ENCODE data around the gene COX6A2.

The COX6A2 gene

DNA sequence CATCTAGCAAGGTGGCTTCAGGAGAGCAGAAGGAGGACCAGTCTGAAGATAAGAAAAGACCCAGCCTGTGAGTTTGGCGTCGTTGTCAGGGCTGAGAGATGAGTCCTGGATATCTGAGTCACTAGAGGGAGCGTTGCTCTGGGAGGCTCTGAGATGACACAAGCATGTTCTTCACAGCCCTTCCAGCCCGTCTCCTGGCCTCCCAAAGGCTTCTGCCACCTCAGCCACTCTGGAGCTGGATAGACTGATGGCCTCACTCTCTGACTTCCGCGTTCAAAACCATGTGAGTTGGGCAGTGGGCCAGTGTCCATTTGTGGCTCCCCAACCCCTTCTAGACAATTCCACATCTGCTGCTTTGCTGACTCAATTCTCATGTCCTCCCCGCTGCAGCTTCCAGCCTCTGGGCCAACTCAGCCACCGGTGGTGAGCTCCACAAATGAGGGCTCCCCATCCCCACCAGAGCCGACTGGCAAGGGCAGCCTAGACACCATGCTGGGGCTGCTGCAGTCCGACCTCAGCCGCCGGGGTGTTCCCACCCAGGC is 46.1 kb upstream of the COX6A2 start:
- peak; percentile 90 for DNase-seq (ENCODE audit: low read depth, low spot score)
- in situ Hi-C loops (cut with HindIII; ENCODE audit: low sequenced_read_pairs): loop anchor here (25.0 kb wide), 1 partner anchor 287 kb away; the partner anchor contains the start of gene FUS
- TF ChIP-seq, protein P1, sequence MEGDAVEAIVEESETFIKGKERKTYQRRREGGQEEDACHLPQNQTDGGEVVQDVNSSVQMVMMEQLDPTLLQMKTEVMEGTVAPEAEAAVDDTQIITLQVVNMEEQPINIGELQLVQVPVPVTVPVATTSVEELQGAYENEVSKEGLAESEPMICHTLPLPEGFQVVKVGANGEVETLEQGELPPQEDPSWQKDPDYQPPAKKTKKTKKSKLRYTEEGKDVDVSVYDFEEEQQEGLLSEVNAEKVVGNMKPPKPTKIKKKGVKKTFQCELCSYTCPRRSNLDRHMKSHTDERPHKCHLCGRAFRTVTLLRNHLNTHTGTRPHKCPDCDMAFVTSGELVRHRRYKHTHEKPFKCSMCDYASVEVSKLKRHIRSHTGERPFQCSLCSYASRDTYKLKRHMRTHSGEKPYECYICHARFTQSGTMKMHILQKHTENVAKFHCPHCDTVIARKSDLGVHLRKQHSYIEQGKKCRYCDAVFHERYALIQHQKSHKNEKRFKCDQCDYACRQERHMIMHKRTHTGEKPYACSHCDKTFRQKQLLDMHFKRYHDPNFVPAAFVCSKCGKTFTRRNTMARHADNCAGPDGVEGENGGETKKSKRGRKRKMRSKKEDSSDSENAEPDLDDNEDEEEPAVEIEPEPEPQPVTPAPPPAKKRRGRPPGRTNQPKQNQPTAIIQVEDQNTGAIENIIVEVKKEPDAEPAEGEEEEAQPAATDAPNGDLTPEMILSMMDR (IDR thresholded peaks at IDR 0.05; ENCODE audit: low read depth, low read length): peak; percentile 7

DNA sequence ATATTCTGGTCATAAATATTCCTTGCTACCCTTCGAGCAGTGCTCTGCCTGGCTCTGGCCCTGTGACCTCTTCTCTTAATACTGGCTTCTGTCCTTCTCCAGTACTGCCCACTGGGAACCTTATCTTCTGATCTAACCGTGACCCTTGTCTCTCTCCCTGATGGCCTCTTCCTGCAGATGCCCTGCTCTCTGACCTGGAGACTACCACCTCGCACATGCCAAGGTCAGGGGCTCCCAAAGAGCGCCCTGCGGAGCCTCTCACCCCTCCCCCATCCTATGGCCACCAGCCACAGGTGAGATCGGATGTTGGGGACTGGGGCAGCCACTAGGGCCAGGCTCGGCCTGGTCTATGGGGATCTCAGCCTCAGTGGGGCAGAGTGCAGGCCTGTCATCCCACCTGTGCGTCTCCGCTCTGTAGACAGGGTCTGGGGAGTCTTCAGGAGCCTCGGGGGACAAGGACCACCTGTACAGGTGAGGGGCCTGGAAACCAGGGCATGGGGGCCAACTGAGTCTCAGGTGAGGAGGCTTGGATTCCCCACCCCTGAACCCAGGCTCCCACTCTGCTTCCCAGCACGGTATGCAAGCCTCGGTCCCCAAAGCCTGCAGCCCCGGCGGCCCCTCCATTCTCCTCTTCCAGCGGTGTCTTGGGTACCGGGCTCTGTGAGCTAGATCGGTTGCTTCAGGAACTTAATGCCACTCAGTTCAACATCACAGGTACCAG is 45.3 kb upstream of the COX6A2 start:
- TF ChIP-seq, protein P1 (IDR thresholded peaks at IDR 0.05; ENCODE audit: low read depth, low read length): no peak
- H3K4me3 ChIP-seq (ENCODE audit: low read depth, low read length): peak overlapping the region; percentile 82
- in situ Hi-C loops (cut with HindIII; ENCODE audit: low sequenced_read_pairs): loop anchor here (25.0 kb wide), 1 partner anchor 286 kb away; the partner anchor contains the start of gene FUS
- no peak for DNase-seq (ENCODE audit: low read depth, low spot score)

More for the DNA sequence above, 46.1 kb upstream of the COX6A2 start:
- H3K4me3 ChIP-seq (ENCODE audit: low read depth, low read length): no peak overlapping the region

DNA sequence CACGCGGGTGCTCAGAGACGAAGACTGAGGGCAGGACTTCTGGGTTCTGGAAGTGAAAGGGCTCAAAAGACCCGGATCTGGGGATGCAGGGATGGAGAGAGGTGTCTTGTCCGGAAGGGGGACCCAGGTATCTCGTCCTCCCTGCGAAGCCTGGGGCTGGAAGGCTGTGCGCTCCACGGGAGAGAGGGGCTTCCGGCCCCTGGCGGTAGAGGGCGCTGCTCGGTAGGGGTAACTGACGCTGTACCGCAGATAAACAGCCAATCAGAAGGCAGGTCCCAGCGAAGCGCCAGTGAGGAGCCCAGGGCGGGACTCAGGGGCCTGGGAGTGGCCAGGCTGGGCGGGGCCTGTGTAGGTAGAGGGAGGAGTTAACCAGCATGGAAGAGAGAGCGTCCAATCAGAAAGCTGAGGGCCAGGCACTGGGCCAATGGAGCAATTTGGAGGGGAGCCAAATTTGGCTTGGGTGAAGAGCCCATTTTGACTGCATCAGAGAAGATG is 44.6 kb upstream of the COX6A2 start:
- peak overlapping the region; percentile 82 for H3K4me3 ChIP-seq (ENCODE audit: low read depth, low read length)
- in situ Hi-C loops (cut with HindIII; ENCODE audit: low sequenced_read_pairs): loop anchor here (25.0 kb wide), 1 partner anchor 285 kb away; the partner anchor contains the start of gene FUS
- peak; percentile 95 for DNase-seq (ENCODE audit: low read depth, low spot score)
- TF ChIP-seq, protein P1 (IDR thresholded peaks at IDR 0.05; ENCODE audit: low read depth, low read length): peak; percentile 76

DNA sequence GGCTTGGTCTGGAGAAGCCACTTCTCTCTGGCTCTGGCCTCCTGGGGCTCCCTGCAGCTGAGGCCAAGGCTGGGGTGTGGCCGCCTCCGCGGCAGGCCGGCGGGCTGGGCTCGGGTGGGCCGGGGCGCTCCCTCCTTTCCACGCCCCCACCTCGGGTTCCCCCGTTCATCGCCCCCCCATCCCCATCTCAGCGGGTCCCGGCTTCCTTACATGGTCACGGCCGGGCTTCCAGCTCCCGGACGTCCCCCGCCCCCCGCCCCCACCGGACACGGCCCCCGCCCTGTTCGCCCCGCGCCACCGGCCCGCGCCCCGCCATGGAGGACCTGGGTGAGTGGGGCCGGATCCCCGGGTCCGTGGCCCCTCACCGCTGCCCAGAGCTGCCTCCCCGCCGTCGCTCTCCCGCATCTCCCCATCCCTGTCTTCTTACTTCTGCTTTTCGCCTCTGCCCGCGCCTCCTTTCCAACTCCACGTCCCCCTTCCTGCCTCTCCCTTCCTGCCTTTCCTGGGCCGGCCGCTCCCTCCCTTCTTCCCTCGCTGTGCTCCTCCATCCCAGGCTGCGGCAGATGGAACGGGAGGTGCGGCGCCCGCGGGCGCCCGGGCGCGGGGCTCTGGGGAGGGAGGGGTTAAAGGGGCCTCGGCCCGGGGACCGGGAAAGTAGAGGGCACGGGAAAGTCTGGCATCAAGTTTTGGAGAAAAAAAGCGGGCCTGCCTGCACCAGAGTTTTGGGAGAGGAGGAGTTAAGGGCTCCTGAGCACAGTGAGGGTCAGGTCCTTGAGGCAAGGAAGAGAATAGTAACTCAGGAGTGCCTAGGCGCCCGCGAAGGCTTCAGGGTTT is 43.9 kb upstream of the COX6A2 start, which contains the start of gene TGFB1I1:
Gene TGFB1I1 (plus strand): TSS at position 278 of the 834 bp plus-strand sequence. CDS start 37 bp downstream, at position 315.
- TF ChIP-seq, protein P1 (IDR thresholded peaks at IDR 0.05; ENCODE audit: low read depth, low read length): no peak
- in situ Hi-C loops (cut with HindIII; ENCODE audit: low sequenced_read_pairs): loop anchor here (25.0 kb wide), 1 partner anchor 285 kb away; the partner anchor contains the start of gene FUS
- peak; percentile 92 for DNase-seq (ENCODE audit: low read depth, low spot score)
- H3K4me3 ChIP-seq (ENCODE audit: low read depth, low read length): peak within 1 kb of the TSS; percentile 82

DNA sequence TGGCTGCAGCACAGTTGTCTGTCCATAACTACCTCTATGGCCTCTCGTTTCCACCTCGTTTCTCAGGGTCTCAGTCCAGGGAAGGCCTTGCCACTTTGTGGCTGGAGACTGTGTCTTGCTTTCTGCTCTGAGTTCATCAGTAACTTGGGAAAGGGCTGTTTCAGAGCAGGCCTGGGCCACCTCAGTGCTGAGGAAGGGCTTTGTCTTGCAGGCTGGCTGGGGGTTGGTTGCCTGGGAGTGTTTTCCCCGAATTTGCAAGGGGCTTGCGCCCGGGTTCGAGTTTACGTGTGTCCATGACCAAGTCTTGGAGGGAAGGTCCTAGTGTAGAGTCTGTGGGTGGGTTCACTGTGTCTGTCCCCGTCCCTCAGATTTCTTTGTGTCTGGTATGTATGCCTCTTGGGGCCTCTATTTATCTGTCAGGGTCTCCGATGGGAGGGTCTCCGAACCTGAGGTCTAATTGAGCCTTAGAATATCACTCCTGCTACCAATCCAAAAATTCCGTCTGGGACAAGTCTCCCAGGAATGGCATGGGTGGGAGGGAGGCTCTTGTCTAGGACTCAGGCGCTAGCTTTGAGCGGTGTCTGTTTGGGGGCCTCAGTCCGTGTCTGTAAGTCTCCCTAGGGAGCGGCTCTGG is 43.2 kb upstream of the COX6A2 start:
- peak overlapping the region; percentile 82 for H3K4me3 ChIP-seq (ENCODE audit: low read depth, low read length)
- TF ChIP-seq, protein P1 (IDR thresholded peaks at IDR 0.05; ENCODE audit: low read depth, low read length): no peak
- in situ Hi-C loops (cut with HindIII; ENCODE audit: low sequenced_read_pairs): loop anchor here (25.0 kb wide), 1 partner anchor 284 kb away; the partner anchor contains the start of gene FUS
- DNase-seq (ENCODE audit: low read depth, low spot score): no peak

All from astrocyte of the spinal cord (primary cell).